Pancreas (tissue), 10 donors: ENCODE data around the gene CAMK2G. TPM values are rescaled to one million over a fixed set of nuclear protein-coding genes. Genes with fewer than 3 reads are reported as not detected.

Experiments
- ATAC-seq, 4 donors: fragments of 200-7000 bp; cut with Tn5 transposase; one replicate each; pipeline versions ENCODE4 v1.8.0 to v1.9.1; 2020; ENCODE audit warnings: mild to moderate bottlenecking in 4 of 4, moderate library complexity in 4 of 4
- DNase-seq, 6 donors: peaks; one replicate each; pipeline ENCODE4 v3.0.0-alpha.2; 2020
- FAIRE-seq: peaks from 2 replicates; lab custom pipeline; 2012; peaks lifted over from hg19 to GRCh38; lab: Jason Lieb, UNC
- H3K27ac ChIP-seq, 4 donors: fragments of 200-600 bp; sonication (generic); 1 replicate in 3 of 4; 2 replicates in 1 of 4; pipeline versions ENCODE4 v1.5.0 to v1.8.0; 2020
- H3K27me3 ChIP-seq, 4 donors: fragments of 200-600 bp; one replicate each; pipeline ENCODE4 v1.8.0; 2021
- H3K36me3 ChIP-seq, 3 donors: fragments of 200-600 bp; sonication (generic) in 1 of 3; one replicate each; pipeline versions ENCODE4 v1.5.0 to v1.8.0; 2020 to 2021
- H3K4me1 ChIP-seq, 3 donors: fragments of 200-600 bp; one replicate each; pipeline ENCODE4 v1.8.0; 2021
- H3K4me3 ChIP-seq, 4 donors: fragments of 200-600 bp; sonication (generic) in 2 of 4; one replicate each; pipeline versions ENCODE4 v1.5.0 to v1.8.0; 2020 to 2021
- H3K9me3 ChIP-seq, 4 donors: fragments of 200-600 bp; one replicate each; pipeline ENCODE4 v1.8.0; 2021
- CTCF ChIP-seq, 4 donors: fragments of 200-600 bp; sonication (generic) in 3 of 4; IDR thresholded peaks; one replicate each; pipeline versions ENCODE4 v1.5.0 to v1.8.0; 2021; ENCODE audit warnings: antibody characterized with exemption in 4 of 4
- WGBS, 2 donors: extraction: QIAGEN DNeasy Blood & Tissue Kit; methylation state at CpG; one replicate each; pipeline ENCODE4 v1.1.7; 2013; 5-methylcytosine and 5-hydroxymethylcytosine counted together
- intact Hi-C, 3 donors: fragments of 100-400 bp; cut with DNase I; formaldehyde crosslinking; loops; one replicate each; pipeline versions ENCODE4 v1.11.1 to v1.14.2; 2022
- polyA plus RNA-seq, 2 donors: library from polyadenylated mRNA; stranded (reverse); fragments of 200-250 nt; gene quantifications; one replicate each; pipeline ENCODE4 v1.2.3, GENCODE V29; 2013
- total RNA-seq, 6 donors: library from RNA; stranded (reverse); fragmentation: NEBNext Ultra II Directional in 4 of 6; extraction: Animal tissue kit (Norgen Biotek cat#: 25700) in 4 of 6; gene quantifications; one replicate each; pipeline versions ENCODE4 v1.2.1 to v1.2.4, GENCODE V29; 2021 to 2023
- donor health status: healthy with polysubstance abuse.
- donor health status: DM: no; HTN: no; CAD: no; lungs with moderate emphysema.
- donor health status: DM: no; HTN: no; CAD: no.
- donor health status: control.
- donor health status: control.
- donor health status: Bipolar disorder and iron deficiency.
- donor health status: DM: yes; HTN: yes; CAD: no.
- donor health status: DM: no; HTN: no; CAD: no.
- donor health status: DM: no; HTN: no; CAD: no.
- donor health status: DM: yes; HTN: yes; CAD: no.

Gene CAMK2G
- total and polyA plus RNA-seq, 8 donors = 5.3 to 18.4 (median 8.3) TPM

- WGBS, 2 donors = 94 to 96% methylated on average over 19 of the region's 19 CpGs
- Histone ChIP-seq H3K27me3 (no peaks in the 10 kb centered on the region), H3K36me3 (peaks cover 0 to 2% (median 0%) of the 10 kb centered on the region in 3 donors), H3K4me1 (no peaks in the 10 kb centered on the region), H3K4me3 (no peak overlapping the region), H3K27ac (no peak overlapping the region), H3K9me3 (no peaks in the 10 kb centered on the region)
- DNase-seq (no peak), FAIRE-seq (no peak), ATAC-seq (no peak)
- intact Hi-C loops = no loop called here
- TF ChIP-seq CTCF (IDR thresholded peaks at IDR 0.05) = no peak
Measured at GRCh38 chr10:73827346-73828089, 46.8 kb downstream of the CAMK2G start.

- no peak overlapping the region for H3K4me3 ChIP-seq
- no peak for FAIRE-seq
- DNase-seq = no peak
- H3K27ac ChIP-seq = no peak overlapping the region
- ATAC-seq = no peak
- no peak for TF ChIP-seq CTCF (IDR thresholded peaks at IDR 0.05)
- intact Hi-C loops = no loop called here
- peaks cover 5 to 7% (median 6%) of the 10 kb centered on the region in 3 donors for H3K4me1 ChIP-seq
- no peaks in the 10 kb centered on the region for H3K27me3 ChIP-seq
- peaks cover 0 to 2% (median 0%) of the 10 kb centered on the region in 3 donors for H3K36me3 ChIP-seq
- H3K9me3 ChIP-seq = no peaks in the 10 kb centered on the region
- WGBS, 2 donors = 96 to 98% methylated on average over 14 of the region's 14 CpGs
Measured at GRCh38 chr10:73824146-73824725, 50.1 kb downstream of the CAMK2G start.

- H3K36me3 ChIP-seq = no peaks in the 10 kb centered on the region
- no peak for ATAC-seq
- no peaks in the 10 kb centered on the region for H3K27me3 ChIP-seq
- no peak for DNase-seq
- intact Hi-C loops = no loop called here
- WGBS, 2 donors = 75 to 77% methylated on average over 7 of the region's 7 CpGs
- H3K4me3 ChIP-seq = no peak overlapping the region
- no peak for TF ChIP-seq CTCF (IDR thresholded peaks at IDR 0.05)
- no peaks in the 10 kb centered on the region for H3K9me3 ChIP-seq
- FAIRE-seq = no peak
- no peak overlapping the region for H3K27ac ChIP-seq
- H3K4me1 ChIP-seq = peaks cover 5 to 7% (median 6%) of the 10 kb centered on the region in 3 donors
Measured at GRCh38 chr10:73823391-73823790, 51.0 kb downstream of the CAMK2G start.

DNA sequence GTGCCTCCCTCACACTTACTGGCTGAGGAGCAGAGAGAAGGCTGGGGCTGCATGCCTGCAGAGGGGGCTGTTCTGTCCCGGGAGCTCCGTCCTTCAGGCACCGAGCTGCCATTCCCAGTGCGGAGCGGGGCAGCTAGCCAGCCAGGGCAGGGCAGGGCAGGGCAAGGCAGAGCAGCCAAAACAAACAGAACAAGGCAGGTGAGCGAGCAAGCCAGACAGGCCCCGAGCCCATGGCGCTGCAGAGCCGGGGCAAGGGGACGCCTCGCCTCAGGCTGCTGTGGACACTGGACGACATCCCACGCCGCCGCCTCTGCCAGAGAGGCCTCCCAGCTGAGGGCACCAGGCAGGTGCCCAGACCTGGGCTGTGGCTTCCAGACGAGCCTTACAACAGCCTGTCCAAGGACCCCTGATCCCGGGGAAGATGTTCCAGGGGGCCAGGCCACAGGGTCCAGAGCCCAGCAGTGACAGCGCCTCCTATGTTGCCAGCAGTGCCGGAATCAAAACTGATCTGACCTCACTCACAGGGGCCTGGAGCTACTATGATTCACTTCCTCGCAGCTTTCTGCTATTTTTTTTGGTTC lies 54.8 kb downstream of the CAMK2G start:
- FAIRE-seq = no peak
- H3K9me3 ChIP-seq = no peaks in the 10 kb centered on the region
- no peaks in the 10 kb centered on the region for H3K36me3 ChIP-seq
- peak; percentile 87 to 96 (median 89) for DNase-seq
- 22 to 24% methylated on average over 20 of the region's 20 CpGs for WGBS, 2 donors
- intact Hi-C loops = no loop called here
- peak; percentile 93 to 97 (median 96) for ATAC-seq
- no peak overlapping the region for H3K4me3 ChIP-seq
- H3K27ac ChIP-seq = peak overlapping the region; percentile 19 to 53 (median 48)
- no peaks in the 10 kb centered on the region for H3K27me3 ChIP-seq
- peaks cover 5 to 7% (median 6%) of the 10 kb centered on the region in 3 donors for H3K4me1 ChIP-seq
- no peak for TF ChIP-seq CTCF (IDR thresholded peaks at IDR 0.05)
